ENCODE data around the gene RMI2.

The RMI2 gene

DNA sequence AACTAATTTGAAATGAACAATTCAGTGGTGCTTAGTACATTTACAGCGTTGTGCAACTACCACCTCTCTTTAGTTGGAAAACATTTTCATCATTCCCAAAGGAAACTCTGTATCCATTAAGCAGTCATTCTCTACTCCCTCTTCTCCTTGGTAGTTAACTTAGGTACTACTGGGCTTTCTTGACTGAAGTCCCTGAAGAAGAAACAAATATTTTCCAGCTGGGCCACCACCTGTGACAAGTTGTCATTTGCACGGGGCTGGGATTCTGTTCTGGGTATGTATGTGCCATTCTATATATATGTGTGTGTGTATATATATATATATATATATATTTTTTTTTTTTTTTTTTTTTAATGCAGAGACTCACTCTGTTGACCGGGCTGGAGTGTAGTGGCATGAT, 15.4 kb upstream of the RMI2 start:
- DNase-seq: no peak

DNA sequence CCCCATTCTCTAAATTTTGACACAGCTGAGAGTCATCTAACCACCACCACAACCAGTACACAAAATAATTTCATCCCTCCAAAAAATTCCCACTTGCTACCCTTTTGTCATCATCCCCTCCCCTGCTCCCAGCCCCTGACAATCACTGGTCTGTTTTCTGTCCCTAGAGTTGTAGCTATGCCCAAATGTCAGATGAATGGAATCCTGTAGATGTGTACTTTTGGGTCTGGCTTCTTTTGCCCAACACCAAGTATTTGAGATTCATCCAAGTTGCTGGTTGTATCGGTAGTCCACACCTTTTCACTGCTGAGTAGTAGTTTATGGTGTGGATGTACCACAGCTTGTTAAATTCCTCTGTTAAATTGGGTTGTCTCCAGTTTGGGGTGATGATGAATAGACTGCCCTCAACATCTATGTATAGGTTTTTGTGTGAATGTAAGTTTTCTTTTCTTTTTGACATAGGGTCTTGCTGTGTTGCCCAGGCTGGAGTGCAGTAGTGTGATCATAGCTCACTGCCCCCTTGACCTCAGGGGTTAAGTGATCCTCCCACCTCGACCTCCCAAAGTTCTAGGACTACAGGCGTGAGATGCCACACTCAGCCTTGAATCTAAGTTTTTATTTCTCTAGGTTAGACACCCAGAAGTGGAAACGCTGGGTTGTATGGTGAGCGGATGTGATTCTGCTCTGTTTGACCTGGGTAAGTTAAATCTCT, 14.6 kb upstream of the RMI2 start:
- no peak for DNase-seq

DNA sequence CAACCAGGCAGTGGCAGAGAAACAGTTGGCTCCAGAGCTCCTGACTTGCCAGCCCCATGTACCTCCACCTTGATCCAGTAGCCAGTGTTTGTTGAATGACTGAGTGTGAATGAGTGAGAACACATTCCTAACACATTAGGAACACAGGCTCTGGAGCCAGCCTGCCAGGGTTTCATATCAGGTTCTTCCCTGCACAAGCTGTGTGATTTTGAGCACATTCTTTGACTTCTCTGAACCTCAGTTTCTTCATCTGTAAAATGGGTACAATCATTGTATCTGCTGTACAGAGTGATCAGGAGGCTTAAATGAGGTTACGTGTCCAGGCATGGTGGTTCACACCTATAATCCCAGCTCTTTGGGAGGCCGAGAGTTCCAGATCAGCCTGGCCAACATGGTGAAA, 13.3 kb upstream of the RMI2 start:
- DNase-seq: no peak

DNA sequence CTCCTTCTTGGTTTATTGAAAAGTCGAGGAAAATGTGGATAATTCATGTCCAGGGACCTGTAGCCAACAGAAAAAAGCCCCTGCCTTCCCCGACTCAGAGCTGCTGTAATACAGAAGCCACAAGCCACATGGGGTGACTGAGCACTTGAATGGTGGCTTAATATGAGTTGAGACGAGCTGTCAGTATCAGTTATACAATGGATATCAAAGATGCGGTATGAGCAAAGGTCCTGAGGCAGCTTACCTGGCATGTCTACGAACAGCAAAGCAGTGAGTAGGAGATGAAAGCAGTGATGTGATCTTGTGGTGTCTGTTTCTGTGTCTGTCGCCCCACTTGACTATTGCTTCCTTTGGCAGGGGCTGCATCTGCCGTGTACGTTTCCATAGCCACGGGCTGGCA, 12.2 kb upstream of the RMI2 start:
- no peak for DNase-seq

DNA sequence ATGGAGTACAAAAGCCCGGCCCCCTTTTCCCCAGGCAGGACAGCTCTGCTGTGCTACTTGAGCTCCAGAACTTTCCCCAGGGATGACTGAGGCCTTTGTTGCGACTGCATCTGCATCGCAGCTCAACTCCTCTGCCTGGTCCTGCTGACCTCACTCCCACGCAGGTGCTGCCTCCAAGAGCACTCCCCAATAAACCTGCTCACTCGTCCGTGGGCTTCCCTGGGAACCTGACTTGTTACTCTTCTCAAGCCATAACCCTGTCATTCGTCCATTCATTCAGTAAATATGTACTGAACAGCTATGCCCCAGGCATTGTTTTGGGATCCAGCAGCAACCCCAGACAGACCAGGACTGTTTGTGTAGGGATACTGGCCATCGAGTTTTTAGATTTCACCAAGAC, 11.6 kb upstream of the RMI2 start:
- no peak for DNase-seq

DNA sequence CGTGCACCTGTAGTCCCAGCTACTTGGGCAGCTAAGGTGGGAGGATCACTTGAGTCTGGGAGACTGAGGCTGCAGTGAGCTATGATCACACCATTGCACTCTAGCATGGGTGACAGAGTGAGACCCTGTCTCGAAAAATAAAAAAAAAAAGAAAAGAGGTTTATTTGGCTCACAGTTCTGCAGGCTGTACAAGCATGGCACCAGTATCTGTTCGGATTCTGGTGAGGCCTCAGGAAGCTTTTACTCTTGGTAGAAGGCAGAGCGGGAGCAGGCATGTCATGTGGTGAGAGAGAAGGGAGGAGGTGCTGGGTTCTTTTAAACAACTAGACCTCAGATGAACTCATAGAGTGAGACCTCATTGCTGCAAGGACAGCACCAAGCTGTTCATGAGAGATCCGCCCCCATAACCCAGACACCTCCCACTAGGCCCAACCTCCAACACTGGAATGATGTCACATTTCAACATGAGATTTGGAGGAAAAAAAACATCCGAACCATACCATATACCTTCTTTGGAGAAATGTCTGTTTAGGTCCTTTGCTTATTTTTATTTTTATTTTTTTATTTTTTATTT, 10.3 kb upstream of the RMI2 start:
- no peak for DNase-seq

DNA sequence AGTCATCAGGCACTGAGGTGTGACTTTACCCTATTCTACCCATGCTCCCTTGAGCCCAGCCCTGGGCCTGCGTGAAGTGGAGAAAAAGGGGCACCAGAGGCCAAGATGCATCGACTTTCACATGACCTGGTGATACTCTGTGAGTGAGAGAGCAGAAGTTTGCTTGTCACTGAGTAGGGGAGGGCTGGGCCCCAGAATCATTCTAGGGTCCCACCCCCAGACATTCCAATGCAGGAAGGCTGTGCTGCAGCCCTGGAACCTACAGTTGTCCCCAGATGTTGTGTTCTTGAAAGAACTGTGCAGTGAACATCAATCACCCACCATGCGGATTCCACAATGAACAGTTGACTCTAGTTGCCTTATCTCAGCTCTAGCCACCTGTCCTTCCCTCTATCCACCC, 6.2 kb upstream of the RMI2 start:
- no peak for DNase-seq

DNA sequence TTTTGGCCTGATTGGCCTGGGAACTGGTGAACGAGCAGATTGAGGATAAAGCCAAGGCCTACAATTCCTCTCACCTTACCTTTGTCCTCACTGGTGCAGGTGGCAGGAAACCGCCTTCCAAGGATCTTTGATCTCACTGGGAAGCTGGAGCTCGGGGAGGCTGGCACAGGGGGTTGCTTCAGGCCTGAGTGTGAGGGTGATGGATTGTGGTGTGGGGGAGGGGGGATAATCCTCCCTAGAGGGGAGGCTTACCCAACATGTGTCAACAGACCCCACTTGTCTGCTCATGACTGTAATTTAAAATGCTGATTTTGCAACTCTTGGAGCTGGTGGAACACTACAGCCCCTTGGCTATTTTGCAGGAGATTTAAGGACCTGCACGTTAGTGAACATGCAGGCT, 4.5 kb upstream of the RMI2 start:
- DNase-seq: no peak

DNA sequence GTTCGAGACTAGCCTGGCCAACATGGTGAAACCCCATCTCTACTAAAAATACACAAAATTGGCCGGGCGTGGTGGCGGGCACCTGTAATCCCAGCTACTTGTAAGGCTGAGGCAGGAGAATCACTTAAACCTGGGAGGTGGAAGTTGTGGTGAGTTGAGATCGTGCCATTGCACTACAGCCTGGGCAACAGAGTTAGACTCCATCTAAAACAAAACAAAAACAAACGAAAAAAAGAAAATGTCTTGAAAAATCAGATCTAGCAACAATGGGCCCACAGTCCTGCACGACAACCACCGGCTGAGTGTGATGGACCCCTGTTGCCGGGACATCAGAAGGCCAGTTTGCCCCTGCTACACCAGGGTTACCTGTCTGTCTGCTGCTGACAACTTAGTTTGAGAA, 3.9 kb upstream of the RMI2 start:
- no peak for DNase-seq

DNA sequence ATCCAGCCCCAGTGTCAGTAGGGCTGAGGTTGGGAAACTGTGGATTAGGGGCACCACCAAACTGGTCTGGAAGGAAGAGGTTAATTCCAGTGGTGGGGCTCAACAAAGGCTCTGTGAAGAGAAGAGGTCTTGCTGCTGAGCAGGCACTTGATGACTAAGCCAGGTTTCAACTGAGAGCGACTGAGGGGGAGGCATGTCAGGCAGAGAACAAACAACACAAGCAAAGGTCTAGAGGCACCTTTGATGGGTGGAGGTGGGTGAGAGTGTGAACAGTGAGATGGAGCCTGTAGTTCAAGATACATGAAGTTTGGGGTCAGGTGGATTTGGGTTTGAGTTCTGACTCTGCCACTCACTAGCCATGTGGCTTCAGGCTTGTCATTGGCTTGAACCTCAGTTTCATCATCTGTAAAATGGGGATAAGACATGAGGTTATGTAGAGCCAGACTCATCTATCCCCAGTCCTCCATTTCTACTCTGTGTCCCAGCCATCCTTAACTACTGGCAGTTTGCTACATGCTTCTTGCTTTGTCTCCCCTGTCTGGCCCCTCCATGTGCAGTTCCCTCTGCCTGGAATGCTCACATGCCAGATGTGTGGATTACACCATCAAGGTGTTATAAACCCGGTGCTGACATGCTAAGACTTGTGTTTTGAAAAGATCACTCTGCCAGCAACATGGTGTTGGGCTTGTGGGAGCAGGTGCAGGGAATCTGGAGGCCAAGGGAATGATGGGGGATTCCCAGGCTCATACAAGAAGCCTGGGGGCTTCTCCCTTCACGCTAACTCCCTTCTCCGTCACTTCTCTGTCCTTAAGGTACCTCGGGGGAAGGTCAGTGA, 3.0 kb upstream of the RMI2 start:
- no peak for DNase-seq

DNA sequence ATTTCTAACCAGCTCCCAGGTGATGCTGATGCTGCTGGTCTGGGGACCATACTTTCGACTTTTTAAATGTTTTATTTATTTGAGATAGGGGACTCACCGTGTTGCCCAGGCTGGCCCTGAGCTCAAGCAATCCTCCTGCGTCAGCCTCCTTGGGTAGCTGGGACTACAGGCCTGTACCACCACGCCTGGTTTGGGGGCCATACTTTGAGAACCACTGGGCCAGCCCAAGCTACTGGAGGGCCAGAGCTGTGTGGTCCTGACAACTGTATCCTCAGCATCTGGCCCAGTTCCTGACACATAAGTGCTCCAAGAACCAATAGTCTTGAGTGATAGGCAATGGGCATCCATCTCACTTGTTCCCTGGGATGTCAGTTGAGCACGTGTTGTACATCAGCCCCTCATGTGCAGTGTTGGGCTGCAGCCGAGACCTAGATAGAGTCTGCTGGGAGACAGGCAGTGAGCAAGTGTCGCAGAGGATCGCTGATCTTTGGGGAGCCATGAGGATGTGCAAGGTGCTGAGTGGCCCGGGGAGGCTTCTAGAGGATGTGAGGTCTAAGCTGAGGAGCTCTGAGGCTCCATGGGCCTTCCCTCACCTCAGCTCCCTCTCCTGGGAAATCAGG, 1.6 kb downstream of the RMI2 start:
- no peak for DNase-seq

DNA sequence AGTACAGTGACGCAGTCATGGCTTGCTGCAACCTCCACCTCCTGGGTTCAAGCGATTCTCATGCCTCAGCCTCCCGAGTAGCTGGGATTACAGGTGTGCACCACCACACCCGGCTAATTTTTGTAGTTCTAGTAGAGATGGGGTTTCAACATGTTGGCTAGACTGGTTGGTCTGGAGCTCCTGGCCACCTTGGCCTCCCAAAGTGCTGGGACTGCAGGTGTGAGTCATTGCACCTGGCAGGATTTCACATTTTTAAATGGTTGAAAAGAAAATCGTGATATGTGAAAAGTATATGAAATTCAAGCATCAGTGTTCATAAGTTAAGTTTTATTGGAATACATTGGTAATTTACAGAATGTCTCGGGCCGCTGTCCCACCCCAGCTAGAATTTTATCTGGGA, 2.6 kb downstream of the RMI2 start:
- DNase-seq: no peak

DNA sequence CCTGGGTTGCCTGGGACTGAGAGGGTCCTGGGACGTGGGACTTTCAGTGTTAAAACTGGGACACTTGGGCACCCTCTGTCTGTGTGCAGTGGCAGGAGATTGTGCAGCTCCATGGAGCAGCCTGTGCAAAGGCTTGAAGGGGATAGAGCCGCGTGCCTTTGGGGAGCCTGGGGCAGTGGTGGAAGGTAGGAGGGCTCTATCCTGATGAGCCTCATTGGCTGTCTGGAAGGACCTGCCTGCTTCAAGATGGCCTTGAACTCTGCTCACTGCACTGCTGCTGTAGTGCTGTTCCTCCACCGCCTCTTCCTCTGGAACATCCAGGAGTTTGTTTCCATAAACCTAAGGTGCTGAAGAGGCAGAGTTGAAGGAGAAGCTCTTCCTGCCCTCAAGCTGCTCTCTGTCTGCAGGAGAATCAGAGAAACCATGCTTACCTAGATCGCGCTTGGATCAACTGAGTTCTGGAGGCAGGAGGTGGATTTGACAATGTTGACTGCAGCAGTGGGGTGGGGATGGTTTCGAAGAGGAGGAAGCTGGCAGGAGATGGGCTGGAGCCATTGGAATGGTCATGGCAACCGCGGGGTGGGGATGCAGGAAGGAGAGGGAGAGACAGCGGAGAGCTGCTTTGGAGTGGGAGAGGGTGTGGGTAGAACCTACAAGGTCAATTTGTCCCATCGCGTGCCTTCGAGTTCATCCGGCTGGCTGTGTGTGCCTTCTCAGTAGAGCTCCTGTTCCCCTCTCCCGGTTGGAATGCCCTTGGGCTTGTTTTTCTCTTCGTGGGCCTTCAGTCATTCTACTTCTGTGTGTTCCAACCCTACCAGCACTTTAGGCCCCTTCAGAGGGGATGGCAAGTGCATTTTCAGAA, 3.7 kb downstream of the RMI2 start:
- DNase-seq: no peak

DNA sequence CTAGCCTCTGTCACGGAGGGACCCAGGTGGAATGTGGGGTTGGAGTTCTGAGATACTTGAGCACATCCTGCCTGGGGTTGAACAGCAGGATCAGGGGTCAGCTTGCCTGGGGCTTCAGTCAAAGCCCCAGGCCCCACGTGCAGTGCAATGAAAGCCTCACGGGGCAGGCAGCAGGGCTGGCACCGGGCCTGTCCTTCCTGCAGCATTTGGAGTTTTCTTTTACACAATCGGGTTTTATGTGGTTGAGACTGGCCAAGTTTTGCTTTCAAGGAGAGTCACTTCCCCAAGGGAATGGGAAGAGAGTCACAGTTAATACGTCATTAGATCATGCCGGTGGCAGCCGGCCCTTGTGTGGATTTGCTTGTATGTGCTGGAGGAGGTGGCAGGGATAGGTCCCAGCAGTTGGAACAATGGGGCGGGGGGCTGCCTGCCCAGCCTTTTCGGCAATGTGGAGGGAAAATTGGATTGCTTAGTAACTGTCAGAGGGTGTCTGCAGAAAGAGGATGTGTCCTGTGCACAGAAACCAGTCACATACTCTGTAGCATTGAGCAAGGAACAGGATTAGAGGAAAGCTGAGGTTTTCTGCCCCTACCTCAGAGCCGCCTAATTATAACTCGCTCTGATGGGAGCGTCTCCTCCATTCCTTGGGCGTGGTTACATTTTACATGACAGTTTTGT, 4.5 kb downstream of the RMI2 start:
- DNase-seq: no peak

DNA sequence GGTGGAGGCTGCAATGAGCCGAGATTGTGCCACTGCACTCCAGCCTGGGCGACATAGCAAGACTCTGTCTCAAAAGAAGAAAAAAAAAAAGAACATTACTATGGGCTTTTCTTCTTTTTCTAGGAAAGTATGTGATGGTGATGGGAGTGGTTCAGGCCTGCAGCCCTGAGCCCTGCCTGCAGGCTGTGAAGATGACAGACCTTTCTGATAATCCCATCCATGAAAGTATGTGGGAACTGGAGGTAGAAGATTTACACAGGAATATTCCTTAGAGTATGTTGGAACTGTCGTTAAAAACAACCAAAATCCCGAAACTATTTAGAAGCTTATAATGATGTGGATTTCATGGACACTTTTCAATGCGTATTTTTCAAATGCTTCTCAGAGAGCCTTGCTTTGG, 5.3 kb downstream of the RMI2 start:
- no peak for DNase-seq

DNA sequence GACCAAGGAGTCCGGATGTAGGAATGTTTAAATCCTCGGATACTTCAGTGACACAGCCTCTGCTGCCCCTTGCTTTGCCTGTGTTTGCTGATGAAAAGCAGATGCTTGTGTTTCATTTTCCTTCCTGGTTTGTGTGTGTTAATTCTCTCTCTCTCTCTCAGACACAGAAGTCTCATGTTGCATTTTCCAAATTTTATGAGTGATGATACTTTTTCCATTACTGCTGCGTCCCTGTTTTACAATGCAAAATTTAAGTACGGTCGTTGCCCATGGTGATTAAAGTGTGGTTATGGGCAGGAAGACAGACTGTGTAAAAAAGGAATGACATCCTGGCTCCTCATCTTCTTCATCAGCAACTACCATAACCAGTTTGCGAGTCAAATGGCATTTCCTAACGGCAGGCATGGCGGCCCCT, 5.7 kb downstream of the RMI2 start:
- peak; percentile 19 for DNase-seq

DNA sequence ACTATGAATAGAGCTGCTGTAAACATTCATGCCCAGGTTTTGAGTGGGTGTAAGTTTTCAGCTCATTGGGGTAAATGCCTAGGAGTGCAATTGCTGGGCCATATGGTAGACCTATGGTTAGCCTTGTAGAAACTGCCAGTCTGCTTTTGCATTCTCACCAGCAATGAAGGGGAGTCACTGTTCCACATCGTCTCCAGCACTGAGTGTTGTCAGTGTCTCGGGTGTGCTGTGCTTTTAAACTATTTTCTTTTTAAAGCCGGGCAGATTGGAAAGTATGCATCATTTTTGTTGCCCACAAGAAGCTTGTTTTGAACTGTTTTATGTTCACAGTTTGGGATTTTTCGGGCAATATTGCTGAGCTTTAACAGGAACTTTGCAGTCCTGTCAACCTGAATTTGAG, 7.9 kb downstream of the RMI2 start:
- DNase-seq: no peak

DNA sequence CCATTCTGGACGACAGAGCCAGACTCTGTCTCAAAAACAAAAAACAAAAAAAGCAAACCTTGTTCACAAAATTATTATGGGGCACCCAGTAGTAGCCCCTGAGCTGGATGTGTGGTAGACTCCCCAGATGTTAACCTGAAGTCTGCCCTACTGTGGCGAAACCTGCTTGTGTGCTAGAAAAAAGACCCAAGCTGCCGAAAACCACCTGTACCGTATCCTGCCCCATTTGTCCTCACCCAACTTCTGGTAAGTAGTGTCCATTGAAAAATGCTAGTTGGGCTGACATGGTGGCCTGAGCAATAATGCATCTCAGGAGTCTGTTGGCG, 9.1 kb downstream of the RMI2 start:
- DNase-seq: no peak

DNA sequence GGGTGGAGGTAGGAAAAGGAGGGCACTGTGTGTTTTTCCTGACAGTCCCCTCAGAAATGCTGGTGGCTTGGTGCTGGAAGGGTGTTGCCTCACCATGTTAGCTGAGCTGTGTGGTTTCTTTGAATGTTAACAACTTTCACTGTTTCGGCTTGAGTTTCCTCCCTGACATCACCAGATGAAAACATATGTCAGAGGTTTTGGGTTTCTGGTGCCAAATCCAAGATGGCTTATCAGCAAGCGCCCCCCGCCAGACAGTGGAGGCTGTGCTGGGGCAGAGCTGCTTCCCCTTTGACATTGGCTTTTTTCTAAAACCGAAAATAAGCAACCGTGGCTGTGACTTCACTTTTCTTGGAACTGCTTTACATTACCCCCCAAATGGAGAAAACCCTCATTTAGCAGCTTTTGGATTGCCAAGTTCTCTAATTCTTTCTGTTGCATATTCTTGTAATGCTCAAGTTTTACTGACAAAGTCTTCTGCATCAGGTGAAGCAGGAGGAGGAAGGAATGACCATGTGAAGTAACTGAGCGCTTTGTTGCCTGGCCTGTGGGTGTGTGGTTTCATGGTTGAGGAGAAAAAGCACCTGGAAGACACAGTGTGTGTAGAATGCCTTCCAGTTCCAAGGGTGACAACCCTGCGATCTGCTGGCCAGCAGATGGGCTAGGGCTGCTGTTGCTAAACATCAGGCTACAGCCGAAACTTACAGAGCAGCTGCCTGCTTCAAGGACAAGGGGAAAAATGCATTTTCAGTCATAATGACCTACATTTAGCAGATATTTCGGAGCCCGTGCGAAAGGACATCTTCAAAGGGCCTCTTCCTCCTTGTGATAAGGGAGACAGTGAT, 9.7 kb downstream of the RMI2 start:
- DNase-seq: no peak

DNA sequence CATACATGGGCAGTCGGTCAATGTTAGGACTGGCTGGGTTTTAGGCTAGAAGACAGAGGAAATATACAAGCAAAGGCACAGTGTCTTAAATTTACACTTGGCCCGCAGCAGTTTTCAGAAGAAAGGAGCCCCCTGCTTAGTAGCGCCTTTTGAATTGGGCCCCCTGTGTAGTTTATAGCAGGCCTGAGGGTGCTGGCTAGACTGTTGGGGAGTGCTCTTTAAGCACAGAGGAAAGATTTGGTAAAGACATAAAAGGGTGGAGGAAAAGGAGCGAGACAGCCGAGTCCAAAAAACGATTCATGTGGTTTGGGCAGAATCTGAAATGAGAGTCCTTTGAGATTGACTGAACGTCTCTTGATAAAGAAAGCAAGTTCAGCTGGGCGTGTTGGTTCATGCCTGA, 10.6 kb downstream of the RMI2 start:
- no peak for DNase-seq

DNA sequence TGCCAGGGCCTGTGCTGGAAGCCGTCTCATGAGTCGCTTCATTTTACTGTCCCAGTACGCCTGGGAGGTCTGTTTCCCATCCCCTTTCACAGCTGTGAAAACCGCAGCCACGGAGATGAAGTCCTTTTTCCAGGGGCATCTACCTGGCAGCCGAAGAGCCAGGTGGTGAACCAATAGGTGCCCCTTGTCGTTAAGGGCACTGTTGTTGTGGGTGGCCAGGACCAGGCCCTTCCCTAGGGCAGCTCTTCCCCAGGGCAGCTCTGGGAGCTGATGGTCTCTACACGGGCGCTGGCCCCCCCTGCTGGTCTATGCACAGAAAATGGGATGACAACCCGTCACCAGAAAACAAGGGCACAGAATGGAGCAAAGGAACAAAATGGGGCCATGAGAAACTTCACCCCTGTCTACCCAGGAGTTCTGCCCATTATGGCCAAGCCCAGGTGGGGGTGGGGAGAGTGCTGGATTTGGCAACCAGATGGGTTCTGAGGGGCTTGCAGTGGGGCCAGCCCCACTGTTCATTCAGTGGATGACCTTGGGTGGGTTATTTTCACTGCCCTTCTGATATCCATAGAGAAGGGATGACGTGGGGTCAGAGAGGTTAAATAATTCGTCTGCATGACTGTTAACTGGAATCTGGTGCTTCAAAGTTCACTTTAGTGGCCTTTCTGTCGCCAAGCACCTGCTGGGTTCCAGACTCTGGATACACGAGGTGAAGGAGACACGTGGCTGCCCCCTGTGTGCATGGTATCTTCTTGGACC, 11.5 kb downstream of the RMI2 start:
- DNase-seq: peak; percentile 40

All from amniotic stem cell (primary cell).